Brain pericyte (primary cell): ENCODE results near the gene GRXCR2.
"Not testable (repeated sequence)": the region's sequence is repeated elsewhere in the genome, so short reads cannot be mapped to it uniquely, and the experiment has no call there.

Experiments used
- DNase-seq: peaks from one replicate; pipeline ENCODE4 v3.0.0-alpha.2; 2012; ENCODE audit warnings: low read depth, low spot score

Gene GRXCR2

GRCh38 chr5:145872914-145873313 lies at the start of gene GRXCR2:
Gene GRXCR2, minus strand, starts transcription at chr5:145873014. Its CDS starts 46 bp downstream, at chr5:145872968.
- no peak for DNase-seq

DNA sequence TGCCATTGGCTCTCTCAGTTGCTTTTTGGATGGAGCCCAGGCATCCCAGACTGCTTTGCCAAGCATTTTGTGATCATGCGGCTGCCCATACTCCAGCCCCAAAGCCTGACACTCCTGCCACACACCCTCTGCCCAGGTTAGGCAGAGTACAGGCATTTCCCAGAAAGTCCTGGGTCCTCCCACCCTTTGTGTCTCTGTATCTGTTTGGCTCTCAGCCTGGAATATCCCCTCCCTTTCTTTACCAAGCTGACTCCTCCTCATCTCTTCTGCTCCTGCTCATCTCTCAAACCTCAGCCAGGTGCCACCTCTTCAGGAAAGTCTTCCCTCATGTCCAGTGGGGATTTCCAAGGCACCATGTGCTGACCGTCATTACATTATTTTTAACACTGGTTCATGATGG lies 49.2 kb upstream of the GRXCR2 start:
- no peak for DNase-seq

- no peak for DNase-seq
Observed at GRCh38 chr5:145921211-145921610, 48.4 kb upstream of the GRXCR2 start.

DNA sequence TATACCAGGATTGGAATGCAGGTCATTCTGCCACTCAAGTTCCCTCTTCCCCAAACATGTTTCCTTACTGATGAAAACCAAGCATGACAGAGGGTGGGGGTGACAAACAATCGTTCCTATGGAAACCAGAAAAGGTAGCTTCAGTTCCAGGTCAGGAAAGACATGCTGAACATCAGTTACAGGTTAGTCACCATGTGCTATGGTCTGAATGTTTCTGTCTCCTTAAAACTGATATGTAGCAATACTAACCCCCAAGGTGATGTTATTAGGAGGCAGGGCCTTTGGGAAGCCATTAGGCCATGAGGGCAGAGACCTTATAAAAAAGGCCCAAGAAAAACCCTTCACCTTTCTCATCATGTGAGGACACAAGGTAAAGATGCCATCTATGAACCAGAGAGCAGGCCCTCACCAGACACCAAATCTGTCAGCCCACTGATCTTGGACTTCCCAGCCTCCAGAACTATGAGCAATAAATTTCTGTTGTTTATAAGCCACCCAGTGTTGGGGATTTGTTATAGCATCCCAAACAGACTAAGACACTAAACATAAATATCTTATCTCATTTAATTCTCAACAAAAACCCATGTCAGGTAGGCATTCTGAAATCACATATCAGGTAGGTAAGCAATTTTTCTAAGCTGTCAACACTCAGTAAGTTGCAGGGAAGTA lies 47.9 kb upstream of the GRXCR2 start:
- no peak for DNase-seq

GRCh38 chr5:145919413-145919812 lies 46.6 kb upstream of the GRXCR2 start:
- DNase-seq: no peak

DNA sequence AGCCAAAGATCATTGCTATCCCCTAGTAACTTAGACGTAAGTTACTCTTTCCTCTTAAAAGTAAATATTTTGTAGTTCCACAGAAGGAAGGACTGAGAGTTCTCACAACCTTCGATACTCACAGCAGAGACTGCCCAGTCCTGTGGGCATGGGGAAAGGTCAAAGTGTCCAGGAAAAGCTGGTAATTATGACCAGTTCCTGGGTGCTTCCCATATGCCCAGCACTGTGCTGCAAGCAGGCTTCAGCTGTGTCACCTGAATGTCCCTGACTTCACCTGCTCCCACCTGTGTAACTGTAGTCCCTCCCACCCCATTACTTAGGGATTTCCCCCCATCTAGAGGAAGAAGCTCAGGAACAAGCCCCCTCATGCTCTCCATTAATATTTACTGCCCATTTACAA lies 45.6 kb upstream of the GRXCR2 start:
- no peak for DNase-seq

DNA sequence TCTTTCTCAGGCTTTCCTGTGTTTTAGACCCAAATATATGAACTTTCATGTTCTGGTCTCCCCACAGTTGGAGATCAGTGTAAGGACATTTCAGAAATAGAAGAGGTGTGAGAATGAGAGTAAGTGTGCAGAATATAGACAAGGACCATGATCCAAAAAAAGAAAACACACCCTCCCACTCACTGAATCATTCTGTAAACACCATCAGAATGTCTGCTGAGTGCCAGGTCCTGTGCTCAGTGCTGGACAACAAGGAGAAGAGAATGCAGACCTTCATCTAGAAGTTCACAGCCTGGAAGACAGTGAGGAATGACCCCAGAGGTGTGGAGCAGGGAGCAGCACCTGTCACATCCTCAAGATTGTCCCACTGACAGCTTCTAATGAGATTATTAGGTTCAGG lies 44.5 kb upstream of the GRXCR2 start:
- no peak for DNase-seq

GRCh38 chr5:145915970-145916638 lies 43.3 kb upstream of the GRXCR2 start:
- no peak for DNase-seq

DNA sequence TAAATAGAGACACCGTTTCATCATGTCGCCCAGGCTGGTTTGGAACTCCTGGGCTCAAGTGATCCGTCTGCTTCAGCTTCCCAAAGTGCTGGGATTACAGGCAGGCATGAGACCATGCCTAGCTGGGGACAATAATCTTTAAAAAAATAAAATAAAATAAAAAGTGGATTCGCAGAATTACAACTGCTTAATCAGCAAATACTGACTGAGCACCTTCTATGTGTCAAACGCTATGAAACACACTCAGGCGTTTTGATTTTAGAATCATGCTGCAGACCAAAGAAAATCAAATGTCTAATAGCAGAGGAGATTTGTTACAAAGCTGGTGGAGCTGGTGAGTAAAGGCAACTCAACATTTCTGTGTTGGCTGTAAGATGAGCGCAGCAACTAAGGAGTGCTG lies 40.9 kb upstream of the GRXCR2 start:
- no peak for DNase-seq

- DNase-seq: no peak
Observed at GRCh38 chr5:145912594-145912993, 39.8 kb upstream of the GRXCR2 start.

- no peak for DNase-seq
Observed at GRCh38 chr5:145912019-145912418, 39.2 kb upstream of the GRXCR2 start.

- DNase-seq: no peak
Observed at GRCh38 chr5:145911164-145911563, 38.4 kb upstream of the GRXCR2 start.

DNA sequence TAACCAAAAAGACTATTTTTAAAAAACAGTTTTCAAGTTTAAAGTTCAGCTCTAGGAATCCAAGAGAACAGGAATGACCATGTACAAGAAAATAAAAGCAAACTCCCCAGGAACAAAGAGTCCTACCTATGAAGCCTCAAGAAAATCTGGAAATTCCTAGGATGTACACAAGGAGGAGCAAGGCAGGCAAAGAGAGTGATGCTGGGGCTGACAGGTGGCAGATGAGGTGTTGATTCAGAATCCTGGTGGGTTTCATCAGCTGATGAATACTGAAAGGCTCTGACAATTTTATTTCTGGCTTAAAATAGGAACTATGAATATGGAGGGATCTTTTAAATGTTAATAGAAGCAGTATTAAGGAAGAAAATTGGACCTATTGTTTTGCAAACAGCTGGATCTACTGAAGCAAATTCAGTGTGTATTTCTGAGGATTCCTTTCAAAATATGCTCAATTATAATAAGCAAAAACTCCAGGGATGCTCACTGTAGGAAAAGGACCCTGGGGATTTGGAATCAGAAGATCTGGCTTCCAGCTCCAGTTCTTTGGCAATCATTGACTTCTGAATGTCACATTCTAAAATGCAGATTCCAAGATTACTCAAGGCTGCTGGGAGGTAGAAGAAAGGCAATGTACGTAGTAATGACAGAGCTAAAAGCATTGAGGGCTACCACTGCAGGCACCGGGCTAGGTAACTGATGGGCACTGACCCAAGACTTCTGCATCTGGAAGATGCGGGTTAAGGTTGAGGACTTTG lies 35.6 kb upstream of the GRXCR2 start:
- DNase-seq: no peak

- DNase-seq: no peak
Observed at GRCh38 chr5:145906401-145906800, 33.6 kb upstream of the GRXCR2 start.

DNA sequence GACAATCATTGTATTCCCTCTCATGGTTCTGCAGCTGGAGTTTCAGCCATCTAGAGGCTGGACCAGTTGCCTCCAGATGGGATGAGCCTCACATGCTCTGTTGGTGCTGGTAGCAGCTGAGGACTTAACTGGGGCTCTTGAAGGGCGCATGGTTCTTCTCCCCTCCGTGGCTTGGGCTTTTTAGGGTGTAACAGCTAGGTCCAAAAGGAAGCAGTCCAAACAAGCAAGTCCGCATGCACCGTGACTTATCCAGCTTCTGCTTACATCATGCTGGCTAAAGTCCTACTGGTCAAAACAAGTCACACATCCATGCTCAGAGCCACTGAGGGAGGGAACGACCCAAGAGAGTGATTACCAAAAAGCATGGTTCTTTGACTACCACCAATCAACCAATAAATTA lies 31.9 kb upstream of the GRXCR2 start:
- no peak for DNase-seq

GRCh38 chr5:145903867-145904266 lies 31.1 kb upstream of the GRXCR2 start:
- DNase-seq: no peak

DNA sequence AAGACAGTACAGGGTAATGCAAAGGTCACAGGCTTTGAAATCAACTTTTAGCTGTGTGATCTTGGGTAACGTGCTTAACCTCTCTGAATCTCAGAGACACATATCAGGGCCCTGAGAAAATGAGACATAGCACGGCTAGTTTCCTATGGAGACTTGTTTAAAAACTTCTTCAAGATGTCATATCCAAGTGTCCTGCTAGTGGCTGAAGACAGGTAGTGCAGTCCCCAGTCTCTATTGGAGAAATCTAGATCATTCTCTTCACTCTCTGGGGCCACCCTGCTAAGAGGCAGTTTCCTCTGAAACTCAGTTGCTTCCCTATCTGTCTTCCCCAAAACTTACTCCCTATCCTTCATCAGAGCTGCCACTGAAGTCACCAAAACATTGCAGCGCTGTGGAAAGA lies 30.3 kb upstream of the GRXCR2 start:
- no peak for DNase-seq

DNA sequence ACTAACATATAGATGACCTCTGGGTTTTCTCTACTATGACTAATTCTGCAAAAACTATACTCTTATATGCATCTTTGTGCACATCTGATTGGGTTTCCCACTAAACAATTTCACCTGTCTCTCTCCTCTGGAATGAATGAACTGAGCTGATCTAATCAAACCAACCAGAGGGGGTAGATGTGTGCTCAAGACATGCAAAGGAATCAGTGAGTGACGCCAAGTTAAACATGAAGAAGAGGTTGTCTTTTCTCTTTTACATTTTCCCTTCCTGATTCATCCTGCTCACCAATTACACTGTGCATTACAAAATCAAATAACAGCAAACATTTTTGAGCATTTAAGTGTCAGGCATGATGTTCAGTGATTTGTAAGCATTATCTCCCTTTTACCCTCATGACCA lies 29.6 kb upstream of the GRXCR2 start:
- DNase-seq: no peak

GRCh38 chr5:145898171-145898570 lies 25.4 kb upstream of the GRXCR2 start:
- DNase-seq: no peak

DNA sequence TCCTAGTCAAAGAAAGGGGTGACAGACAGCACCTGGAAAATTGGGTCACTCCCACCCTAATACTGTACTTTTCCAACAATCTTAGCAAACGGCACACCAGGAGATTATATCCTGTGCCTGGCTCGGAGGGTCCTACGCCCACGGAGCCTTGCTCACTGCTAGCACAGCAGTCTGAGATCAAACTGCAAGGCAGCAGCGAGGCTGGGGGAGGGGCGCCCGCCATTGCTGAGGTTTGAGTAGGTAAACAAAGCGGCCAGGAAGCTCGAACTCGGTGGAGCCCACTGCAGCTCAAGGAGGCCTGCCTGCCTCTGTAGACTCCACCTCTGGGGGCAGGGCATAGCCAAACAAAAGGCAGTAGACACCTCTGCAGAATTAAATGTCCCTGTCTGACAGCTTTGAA lies 18.6 kb upstream of the GRXCR2 start:
- not testable (repeated sequence) for DNase-seq

DNA sequence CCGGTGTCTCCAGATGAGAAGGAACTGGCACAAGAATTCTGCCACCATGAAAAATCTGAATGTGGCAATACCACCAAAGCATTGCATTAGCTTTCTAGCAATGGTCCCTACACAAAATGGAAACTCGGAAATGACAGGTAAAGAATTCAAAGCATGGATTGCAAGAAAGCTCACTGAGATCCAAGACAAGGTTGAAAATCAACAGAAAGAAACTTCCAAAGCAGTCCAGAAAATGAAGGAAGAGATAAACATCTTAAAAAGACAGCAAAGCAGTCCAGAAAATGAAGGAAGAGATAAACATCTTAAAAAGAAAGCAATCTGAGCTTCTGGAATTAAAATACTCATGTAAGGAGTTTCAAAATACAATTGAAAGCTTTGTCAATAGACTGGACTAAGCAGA lies 16.8 kb upstream of the GRXCR2 start:
- DNase-seq: no peak

DNA sequence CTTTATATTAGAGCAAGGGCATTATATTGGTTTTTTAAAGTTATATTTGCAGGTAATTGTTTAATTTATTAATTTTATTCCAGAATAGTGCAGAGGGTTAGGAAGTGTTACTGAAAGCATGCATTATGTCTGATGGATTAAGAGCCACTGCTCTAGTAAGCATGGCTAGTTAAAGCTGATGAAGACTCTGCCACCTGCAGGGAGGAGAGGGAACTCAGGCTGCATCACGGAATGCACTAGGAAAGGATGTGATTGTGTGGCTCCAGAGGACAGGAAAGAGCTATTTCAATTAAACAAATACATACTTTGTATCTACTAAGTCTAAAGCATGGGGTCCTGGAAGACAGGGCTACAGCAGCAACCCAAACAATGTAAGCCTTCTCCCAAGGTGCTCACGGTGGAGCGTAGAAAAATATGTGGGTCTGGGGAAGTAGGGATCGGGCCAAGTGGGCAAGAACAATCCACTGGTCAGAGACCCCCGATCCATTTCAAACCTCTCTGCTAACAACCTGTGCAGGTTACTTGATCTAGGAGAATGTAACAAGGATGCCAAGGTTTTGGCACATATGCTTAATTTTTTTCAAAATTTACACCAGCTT lies 15.3 kb upstream of the GRXCR2 start:
- peak; percentile 29 for DNase-seq
